GM10266 (cell line): Measurements from ENCODE around the gene CCDC51.

Experiments used
- DNase-seq: peaks from one replicate; pipeline ENCODE4 v3.0.0; 2012; ENCODE audit errors: extremely low spot score
- TF ChIP-seq, protein P1 (sequence below): IDR thresholded peaks from 2 replicates; pipeline ENCODE4 v1.5.1; 2012; ENCODE audit warnings: mild to moderate bottlenecking, low read depth; ENCODE audit not compliant: control insufficient read depth, insufficient read depth; ENCODE audit errors: missing control alignments

Gene CCDC51

DNA sequence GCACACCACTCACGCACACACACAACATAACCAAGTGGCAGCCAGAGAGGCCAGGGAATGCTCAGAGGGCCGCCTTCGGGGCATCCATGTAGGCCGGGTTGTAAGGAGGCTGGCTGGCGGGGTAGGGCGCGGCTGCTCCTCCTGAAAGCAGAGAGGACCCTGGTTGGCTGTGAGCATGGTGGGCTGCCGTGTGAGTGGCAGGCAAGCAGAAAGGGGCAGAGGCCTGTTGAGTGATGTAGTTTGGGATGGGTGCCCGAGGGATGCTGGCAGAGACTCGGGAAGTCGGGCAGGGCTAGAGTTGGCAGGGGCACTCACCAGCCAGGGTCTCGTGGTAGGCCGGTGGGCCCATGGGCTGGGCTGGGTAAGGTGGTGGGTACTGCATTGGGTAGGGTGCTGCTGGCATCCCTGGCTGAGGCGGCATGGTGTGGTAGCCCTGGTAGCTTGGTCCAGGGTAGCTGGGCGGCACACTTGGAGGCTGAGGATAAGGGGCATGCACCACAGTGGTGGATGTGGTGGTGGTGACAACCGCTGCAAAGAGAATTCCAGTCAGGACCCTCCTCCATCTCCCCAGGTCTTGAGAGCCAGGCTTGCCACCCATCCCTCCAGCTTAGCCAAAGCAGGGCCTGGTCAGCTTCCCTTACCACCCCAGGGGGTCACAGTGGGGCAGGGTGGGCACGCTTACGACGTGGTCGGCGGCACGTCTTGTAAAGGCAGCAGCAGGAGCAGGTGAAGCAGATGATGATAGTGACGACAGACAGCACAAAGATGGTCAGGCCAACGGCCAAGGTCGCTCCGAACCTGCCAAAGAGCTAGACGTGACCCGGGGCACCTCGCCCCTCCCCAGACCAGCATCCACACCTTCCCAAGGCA lies 29.4 kb upstream of the CCDC51 start:
- no peak for DNase-seq
- TF ChIP-seq, protein P1, sequence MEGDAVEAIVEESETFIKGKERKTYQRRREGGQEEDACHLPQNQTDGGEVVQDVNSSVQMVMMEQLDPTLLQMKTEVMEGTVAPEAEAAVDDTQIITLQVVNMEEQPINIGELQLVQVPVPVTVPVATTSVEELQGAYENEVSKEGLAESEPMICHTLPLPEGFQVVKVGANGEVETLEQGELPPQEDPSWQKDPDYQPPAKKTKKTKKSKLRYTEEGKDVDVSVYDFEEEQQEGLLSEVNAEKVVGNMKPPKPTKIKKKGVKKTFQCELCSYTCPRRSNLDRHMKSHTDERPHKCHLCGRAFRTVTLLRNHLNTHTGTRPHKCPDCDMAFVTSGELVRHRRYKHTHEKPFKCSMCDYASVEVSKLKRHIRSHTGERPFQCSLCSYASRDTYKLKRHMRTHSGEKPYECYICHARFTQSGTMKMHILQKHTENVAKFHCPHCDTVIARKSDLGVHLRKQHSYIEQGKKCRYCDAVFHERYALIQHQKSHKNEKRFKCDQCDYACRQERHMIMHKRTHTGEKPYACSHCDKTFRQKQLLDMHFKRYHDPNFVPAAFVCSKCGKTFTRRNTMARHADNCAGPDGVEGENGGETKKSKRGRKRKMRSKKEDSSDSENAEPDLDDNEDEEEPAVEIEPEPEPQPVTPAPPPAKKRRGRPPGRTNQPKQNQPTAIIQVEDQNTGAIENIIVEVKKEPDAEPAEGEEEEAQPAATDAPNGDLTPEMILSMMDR = no peak

DNA sequence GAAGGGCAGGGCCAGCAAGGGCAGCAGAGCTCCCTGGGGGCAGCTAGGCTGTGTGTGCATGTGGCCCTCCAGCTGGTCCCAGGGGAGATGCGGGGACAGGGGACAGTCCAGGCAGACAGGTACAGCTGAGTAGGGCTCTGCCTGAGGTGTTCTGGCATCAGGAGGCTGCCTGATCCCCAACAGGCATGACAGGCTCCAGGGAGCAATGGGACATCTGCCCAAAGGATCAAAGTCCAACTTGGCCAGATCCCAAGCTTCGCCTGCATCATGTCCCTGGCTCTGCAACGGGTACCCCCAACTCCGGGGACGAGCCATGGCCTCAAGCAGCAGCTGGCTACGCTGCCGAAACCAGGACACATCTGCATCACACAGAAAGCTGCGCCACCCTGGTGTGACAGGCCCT lies 28.4 kb upstream of the CCDC51 start:
- TF ChIP-seq, protein P1 = no peak
- no peak for DNase-seq

DNA sequence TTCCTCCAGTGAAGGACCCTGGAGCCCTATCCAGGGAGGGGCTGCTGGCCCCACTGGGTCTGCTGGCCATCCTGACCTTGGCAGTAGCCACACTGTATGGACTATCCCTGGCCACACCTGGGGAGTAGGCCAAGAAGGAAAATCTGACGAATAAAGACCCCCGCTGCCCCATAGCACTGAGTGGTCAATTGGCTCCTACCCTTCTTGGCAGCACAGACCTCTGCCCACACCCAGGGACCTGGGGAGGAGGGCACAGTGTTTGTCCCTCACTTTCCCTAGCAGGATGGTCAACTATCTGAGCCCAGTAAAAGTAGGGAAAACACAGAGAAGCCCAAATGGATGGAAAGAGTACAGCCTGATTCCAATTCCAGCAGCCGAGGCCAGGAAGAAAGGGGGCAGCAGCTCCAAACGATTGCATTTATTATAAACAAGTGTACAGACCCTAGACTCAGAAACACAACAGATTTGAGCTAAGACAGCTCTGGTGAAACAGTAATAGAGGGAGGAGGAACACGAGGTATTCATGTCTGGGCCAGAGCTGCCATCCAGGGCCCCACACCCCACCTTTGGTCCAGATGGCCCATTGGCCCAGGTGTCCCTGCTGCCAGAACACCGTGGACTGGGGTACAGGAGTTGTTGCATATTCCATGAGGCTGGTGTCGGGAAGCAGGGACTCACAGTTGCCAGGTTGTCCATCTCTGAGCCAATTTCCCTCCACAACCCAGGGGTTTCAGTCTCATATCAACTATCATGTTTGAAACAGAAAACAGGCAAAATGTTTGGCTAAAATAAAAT lies 27.8 kb upstream of the CCDC51 start:
- TF ChIP-seq, protein P1 = no peak
- no peak for DNase-seq

DNA sequence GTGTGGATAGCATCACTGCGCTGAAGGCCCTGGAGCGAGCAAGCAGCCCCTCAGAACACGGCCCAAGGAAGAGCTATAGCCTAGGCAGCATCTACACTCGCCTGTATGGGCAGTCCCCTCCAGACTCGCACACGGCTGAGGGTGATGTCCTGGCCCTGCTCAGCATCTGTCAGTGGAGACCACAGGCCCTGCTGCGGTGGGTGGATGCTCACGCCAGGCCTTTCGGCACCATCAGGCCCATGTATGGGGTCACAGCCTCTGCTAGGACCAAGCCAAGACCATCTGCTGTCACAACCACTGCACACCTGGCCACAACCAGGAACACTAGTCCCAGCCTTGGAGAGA lies 27.2 kb upstream of the CCDC51 start:
- DNase-seq = no peak
- TF ChIP-seq, protein P1 = no peak

DNA sequence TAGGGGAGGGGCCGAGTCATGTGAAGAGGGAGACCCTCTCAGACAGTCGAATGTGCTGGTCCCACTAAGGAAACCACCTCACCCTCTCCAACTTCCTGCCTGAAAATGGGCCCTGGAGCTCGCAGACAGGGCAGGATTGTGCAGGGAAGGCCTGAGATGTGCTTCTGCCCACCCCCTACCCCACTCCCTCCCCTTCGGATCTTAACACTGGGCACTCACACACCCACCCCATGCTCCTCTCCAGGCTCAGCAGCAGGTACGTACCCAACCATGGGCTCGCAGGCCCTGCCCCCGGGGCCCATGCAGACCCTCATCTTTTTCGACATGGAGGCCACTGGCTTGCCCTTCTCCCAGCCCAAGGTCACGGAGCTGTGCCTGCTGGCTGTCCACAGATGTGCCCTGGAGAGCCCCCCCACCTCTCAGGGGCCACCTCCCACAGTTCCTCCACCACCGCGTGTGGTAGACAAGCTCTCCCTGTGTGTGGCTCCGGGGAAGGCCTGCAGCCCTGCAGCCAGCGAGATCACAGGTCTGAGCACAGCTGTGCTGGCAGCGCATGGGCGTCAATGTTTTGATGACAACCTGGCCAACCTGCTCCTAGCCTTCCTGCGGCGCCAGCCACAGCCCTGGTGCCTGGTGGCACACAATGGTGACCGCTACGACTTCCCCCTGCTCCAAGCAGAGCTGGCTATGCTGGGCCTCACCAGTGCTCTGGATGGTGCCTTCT lies 26.6 kb upstream of the CCDC51 start:
- no peak for DNase-seq
- TF ChIP-seq, protein P1 = no peak

DNA sequence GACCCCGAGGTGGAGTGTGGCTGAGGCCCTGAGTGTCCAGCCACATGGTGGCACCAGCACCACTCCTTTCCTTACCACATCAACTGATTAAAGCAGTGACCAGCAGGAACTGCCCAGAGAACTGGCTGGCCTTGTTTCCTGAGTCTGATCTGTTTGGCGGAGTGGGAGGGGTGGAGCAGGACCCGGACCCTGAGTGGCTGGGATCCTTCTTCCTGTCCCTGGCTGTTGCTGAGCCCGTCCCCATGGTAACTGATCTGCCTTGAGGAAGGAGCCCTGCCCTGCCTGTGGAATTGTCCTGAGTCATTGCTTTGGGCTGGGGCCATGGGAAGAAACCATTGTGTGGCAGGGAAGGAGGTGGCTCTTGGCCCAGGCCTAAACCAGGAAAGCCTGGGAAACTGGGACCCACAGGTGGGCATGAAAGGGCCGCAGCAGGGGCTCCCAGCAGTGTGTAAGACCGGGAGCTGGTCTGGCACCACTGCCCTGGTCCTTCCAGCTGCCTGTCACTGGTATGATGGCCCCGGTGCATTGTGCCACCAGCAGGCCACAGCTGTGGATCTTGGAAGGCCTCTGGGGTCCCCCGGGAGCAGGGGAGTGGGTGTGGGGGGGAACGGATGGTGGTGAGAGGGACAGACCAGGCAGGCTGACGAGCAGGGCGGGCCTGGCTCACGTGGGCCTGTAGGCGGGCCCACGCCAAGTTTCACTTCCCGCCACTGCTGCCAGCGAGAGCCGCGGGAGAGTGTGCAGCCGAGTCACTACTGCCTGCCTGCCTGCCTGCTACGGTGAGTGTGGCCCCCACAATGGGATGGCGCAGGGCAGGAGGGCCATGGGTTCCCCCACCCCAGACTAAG lies 25.8 kb upstream of the CCDC51 start:
- DNase-seq = peak; percentile 83

More for the DNA sequence above, 25.8 kb upstream of the CCDC51 start:
- TF ChIP-seq, protein P1 = peak; percentile 60
